Measurements from ENCODE around the gene ANKRD65. TPM values are rescaled to one million over a fixed set of nuclear protein-coding genes. Genes with fewer than 3 reads are reported as not detected.
"Not testable (repeated sequence)": the region's sequence is repeated elsewhere in the genome, so short reads cannot be mapped to it uniquely, and the experiment has no call there.

Gene ANKRD65
- total RNA-seq, 1 donor from 2014 or later, result 38.4 TPM

DNA sequence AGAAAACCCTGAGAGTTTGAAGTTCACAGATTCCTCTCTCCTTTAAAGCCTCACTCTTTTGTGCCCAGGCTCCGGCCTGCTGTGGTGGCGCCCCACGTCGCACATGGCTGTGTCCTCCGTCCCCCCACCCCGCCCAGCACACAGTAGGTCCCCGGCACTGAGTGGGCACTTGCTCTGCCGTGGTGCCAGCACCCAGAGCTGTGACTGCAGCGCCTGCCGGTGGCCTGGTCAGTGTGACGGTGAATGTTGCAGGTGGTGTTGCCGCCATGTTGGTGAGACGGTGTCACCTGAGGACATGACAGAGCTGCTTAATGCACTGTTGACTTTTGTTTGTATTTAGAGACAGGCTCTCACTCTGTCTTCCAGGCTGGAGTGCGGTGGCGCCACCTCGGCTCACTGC, 31.8 kb upstream of the ANKRD65 start:
- H3K36me3 Mint-ChIP-seq (ENCODE audit: unreplicated experiment), result no peaks in the 10 kb centered on the region
- H3K27me3 Mint-ChIP-seq (ENCODE audit: unreplicated experiment), result no peaks in the 10 kb centered on the region
- H3K9me3 Mint-ChIP-seq (ENCODE audit: unreplicated experiment), result peaks cover 1% of the 10 kb centered on the region
- no peak overlapping the region for H3K27ac Mint-ChIP-seq (ENCODE audit: unreplicated experiment)
- TF ChIP-seq, protein P1, sequence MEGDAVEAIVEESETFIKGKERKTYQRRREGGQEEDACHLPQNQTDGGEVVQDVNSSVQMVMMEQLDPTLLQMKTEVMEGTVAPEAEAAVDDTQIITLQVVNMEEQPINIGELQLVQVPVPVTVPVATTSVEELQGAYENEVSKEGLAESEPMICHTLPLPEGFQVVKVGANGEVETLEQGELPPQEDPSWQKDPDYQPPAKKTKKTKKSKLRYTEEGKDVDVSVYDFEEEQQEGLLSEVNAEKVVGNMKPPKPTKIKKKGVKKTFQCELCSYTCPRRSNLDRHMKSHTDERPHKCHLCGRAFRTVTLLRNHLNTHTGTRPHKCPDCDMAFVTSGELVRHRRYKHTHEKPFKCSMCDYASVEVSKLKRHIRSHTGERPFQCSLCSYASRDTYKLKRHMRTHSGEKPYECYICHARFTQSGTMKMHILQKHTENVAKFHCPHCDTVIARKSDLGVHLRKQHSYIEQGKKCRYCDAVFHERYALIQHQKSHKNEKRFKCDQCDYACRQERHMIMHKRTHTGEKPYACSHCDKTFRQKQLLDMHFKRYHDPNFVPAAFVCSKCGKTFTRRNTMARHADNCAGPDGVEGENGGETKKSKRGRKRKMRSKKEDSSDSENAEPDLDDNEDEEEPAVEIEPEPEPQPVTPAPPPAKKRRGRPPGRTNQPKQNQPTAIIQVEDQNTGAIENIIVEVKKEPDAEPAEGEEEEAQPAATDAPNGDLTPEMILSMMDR (IDR thresholded peaks at IDR 0.05; ENCODE audit: partially characterized antibody, unreplicated experiment), result no peak
- no peaks in the 10 kb centered on the region for H3K4me1 Mint-ChIP-seq (ENCODE audit: low read depth, unreplicated experiment)
- no peak for DNase-seq
- H3K4me3 Mint-ChIP-seq (ENCODE audit: unreplicated experiment), result no peak overlapping the region

DNA sequence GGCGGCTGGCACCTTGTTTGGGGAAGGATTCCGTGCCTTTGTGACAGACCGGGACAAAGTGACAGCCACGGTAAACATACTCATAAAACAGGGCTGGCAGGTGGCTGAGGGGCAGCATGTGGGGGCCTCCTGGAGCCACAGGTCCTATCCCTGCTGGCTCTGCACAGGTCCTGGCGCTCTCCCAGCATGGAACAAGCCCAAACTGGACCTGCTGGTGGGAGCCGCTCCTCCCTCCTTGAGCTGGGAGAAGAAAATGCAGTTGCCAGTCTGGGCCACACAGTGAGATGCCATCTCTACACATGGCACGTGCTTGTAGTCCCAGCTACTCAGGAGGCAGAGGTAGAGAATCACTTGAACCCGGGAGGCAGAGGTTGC, 31.3 kb upstream of the ANKRD65 start:
- DNase-seq; H3K36me3 Mint-ChIP-seq (ENCODE audit: unreplicated experiment); H3K27me3 Mint-ChIP-seq (ENCODE audit: unreplicated experiment); H3K27ac Mint-ChIP-seq (ENCODE audit: unreplicated experiment); H3K9me3 Mint-ChIP-seq (ENCODE audit: unreplicated experiment); H3K4me3 Mint-ChIP-seq (ENCODE audit: unreplicated experiment); H3K4me1 Mint-ChIP-seq (ENCODE audit: low read depth, unreplicated experiment): not testable (repeated sequence)

DNA sequence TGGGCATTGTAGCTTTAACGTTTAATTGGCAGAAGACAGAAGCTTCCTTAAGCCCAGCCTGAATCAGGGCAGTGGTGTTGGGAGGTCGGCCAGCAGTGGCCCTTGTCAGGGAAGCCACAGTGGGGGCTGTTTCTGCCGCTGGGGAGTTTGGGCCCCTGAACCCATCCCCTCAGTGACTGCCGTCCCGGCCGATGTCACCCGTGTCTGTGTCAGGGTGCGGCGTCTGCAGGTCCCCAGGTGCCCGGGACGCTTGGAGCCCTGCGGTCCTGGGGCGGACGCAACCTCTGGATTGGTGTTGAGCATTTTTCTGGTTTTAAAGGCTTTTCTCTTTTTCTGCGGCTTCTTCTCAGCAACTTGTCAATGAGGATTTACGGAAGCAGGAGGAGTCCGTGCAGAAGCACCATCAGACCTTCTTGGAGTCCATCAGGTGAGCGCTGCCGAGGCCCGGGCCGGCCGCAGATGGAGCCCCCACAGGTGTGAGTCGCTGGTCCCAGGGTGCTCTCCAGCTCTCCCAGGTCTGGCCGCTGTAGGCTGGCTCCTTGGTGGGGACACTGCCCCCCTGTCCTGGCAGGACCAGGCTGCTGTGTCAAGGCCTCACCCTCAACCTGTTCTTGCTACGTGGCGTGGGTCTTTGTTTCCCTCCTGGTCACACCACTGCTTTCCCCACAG, 30.8 kb upstream of the ANKRD65 start:
- Mint-ChIP-seq H3K4me3 (ENCODE audit: unreplicated experiment) (no peak overlapping the region), H3K4me1 (ENCODE audit: low read depth, unreplicated experiment) (no peaks in the 10 kb centered on the region), H3K36me3 (ENCODE audit: unreplicated experiment) (no peaks in the 10 kb centered on the region), H3K27ac (ENCODE audit: unreplicated experiment) (no peak overlapping the region), H3K9me3 (ENCODE audit: unreplicated experiment) (no peaks in the 10 kb centered on the region), H3K27me3 (ENCODE audit: unreplicated experiment) (no peaks in the 10 kb centered on the region)
- DNase-seq, result no peak
- TF ChIP-seq, protein P1 (IDR thresholded peaks at IDR 0.05; ENCODE audit: partially characterized antibody, unreplicated experiment), result no peak

DNA sequence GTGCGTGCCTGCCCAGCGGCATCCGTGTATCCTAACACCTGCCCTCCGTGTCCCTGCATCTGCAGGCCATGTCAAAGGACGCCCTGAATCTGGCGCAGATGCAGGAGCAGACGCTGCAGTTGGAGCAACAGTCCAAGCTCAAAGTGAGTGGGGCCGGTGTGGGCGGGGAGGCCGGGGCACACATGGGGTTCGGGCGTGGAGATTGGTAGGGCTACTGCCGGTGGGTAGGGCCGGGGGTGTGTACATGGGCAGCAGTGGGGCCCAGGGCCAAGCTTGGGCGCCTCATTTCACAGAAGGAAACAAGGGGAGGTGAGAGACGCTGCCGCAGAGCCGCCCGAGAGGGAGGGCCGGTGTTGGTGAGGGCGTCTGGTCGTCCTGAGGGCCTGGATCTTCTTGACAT, 29.5 kb upstream of the ANKRD65 start:
- DNase-seq; H3K9me3 Mint-ChIP-seq (ENCODE audit: unreplicated experiment); H3K4me1 Mint-ChIP-seq (ENCODE audit: low read depth, unreplicated experiment); H3K27me3 Mint-ChIP-seq (ENCODE audit: unreplicated experiment); H3K4me3 Mint-ChIP-seq (ENCODE audit: unreplicated experiment); H3K27ac Mint-ChIP-seq (ENCODE audit: unreplicated experiment); H3K36me3 Mint-ChIP-seq (ENCODE audit: unreplicated experiment): not testable (repeated sequence)

DNA sequence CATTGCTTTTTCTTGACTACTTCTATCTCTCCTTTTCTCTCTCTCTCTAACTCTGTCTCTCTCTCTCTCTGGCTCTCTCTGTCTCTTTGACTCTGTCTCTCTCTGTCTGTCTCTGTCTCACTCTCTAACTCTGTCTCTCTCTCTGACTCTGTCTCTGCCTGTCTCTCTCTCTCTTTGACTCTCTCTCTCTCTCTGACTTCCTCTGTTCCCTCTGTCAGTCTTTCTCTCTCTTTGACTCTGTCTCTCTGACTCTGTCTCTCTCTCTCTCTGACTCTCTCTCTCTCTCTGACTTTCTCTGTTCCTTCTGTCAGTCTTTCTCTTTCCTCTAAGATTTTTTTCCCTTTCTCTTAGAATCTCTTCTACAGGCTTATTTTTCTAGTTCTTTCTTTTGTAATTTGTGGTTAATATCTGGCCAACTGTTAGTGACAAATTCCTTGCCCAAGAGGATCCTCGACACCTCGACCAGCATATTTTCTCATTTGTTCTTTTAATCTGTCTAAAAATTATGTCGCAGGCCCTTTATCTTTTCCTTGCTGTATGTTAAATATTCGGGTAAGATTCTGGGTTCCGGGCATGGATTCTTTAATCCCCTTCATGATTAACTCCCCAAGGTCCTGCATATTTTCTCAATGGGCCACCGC, 28.1 kb upstream of the ANKRD65 start, which contains the start of gene ATAD3C:
ATAD3C (plus strand) TSS at position 591 of the 641 bp plus-strand sequence. CDS start 995 bp downstream, outside the sequence.
- H3K4me3 Mint-ChIP-seq (ENCODE audit: unreplicated experiment), result no peak within 1 kb of the TSS
- DNase-seq, result no peak
- H3K4me1 Mint-ChIP-seq (ENCODE audit: low read depth, unreplicated experiment), result no peaks in the 10 kb centered on the region
- H3K27me3 Mint-ChIP-seq (ENCODE audit: unreplicated experiment), result no peaks in the 10 kb centered on the region
- TF ChIP-seq, protein P1 (IDR thresholded peaks at IDR 0.05; ENCODE audit: partially characterized antibody, unreplicated experiment), result no peak
- H3K27ac Mint-ChIP-seq (ENCODE audit: unreplicated experiment), result no peak within 1 kb of the TSS
- H3K36me3 Mint-ChIP-seq (ENCODE audit: unreplicated experiment), result no peaks in the 10 kb centered on the region
- no peaks in the 10 kb centered on the region for H3K9me3 Mint-ChIP-seq (ENCODE audit: unreplicated experiment)

DNA sequence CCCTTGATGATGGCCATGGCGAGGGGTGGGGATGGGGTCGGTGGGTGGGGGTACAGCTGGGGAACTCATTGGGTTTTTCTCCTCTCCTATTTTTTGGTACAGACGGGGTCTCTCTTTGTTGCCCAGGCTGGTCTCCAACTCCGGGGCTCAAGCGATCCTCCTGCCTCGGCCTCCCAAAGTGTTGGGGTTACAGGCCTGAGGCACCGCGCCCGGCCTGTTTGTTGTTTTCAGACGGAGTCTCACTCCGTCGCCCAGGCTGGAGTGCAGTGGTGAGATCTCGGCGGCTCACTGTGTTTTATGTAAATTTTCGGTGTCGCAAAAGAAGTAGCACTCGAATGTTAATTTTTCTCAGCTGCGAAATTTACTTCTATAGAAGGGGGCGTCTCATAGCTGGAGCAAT, 25.6 kb upstream of the ANKRD65 start:
- H3K4me1 Mint-ChIP-seq (ENCODE audit: low read depth, unreplicated experiment); H3K9me3 Mint-ChIP-seq (ENCODE audit: unreplicated experiment); H3K4me3 Mint-ChIP-seq (ENCODE audit: unreplicated experiment); H3K36me3 Mint-ChIP-seq (ENCODE audit: unreplicated experiment); H3K27ac Mint-ChIP-seq (ENCODE audit: unreplicated experiment); DNase-seq; H3K27me3 Mint-ChIP-seq (ENCODE audit: unreplicated experiment): not testable (repeated sequence)
